Activated CD4-positive, alpha-beta T cell treated with anti-CD3 and anti-CD28 coated beads for 24 hours (primary cell): ENCODE results near the gene HDLBP.
A peak's percentile ranks its signal among the peaks of the same experiment; 100 is the strongest.
"Not testable (repeated sequence)": the region's sequence is repeated elsewhere in the genome, so short reads cannot be mapped to it uniquely, and the experiment has no call there.

Source experiments
- DNase-seq, 2 donors: peaks; one replicate each; pipeline ENCODE4 v3.0.0-alpha.2; 2020; ENCODE audit warnings: low read depth in 2 of 2

Gene HDLBP

GRCh38 chr2:241329669-241330615, 14.5 kb upstream of the HDLBP start:
- no peak for DNase-seq

DNA sequence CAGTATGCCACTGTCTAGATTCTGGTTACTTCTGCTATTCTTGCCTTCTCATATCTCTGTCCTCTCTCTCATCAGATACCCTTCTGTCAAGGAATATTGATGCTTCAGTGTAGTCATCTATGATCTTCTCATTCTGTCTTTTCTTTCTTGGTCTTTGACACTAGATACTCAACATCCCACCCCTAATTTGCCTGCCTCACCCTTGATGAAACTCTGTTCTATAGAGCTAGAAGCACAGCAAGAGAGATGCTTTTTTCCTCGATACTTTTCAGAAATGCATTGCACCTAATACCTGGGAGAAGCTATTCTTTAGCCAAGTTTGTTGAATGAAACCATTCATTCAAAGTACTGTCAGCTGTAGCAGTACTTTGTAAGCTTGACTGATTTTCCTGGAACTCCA, 9.8 kb upstream of the HDLBP start:
- no peak for DNase-seq

DNA sequence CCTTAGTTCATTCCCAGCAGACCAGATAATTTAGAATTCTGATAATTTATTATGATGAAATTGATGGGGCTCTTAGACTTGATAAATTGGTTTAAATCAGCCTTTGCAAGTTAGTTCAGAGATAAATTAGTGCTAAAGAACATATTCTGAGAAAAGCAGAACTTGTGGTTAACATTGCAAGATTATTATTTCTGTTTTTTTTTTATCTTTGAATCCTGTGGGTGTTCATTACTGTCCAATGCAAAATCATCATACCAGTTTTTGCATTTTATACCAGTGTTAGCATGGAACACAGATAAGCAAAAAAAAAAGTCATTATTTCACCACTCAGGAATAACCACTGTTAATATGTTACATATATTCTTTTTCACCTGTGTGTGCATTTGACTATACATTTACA, 9.3 kb upstream of the HDLBP start:
- no peak for DNase-seq

- no peak for DNase-seq
These were observed 8.3 kb upstream of the HDLBP start for GRCh38 chr2:241323778-241324177.

DNA sequence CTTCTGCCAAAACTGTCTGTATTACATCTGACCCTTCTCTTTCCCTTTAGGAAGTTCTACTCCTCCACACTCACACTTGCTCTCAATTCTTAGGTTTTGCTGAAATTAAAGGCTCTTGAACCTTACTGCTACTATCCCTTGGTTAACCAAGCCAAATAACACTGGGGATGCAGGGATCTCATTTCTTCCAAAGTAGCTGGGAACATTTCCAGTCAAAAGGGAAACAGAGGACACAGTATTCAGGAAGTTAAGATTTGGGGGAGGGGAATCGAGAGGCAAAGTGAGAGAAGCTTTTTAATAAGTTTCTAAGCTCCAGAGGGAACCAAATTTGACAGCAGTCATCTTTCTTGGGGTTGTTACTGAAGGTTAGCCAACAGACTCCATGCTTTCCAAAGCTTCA, 6.4 kb upstream of the HDLBP start:
- no peak for DNase-seq

GRCh38 chr2:241321033-241321432, 5.6 kb upstream of the HDLBP start:
- DNase-seq: no peak

DNA sequence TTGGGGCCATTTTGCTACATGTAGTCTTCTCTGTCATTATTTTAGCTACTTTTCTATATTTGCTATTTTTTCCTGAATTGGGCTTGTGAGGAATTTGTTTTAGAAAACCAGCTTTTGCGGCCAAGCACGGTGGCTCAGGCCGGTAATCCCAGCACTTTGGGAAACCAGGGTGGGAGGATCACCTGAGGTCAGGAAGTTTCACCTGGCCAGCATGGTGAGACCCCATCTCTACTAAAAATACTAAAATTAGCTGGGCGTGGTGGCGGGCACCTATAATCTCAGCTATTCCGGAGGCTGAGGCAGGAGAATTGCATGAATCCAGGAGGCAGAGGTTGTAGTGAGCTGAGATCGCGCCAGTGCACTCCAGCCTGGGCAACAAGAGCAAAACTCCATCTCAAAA, 4.9 kb upstream of the HDLBP start:
- DNase-seq: no peak

DNA sequence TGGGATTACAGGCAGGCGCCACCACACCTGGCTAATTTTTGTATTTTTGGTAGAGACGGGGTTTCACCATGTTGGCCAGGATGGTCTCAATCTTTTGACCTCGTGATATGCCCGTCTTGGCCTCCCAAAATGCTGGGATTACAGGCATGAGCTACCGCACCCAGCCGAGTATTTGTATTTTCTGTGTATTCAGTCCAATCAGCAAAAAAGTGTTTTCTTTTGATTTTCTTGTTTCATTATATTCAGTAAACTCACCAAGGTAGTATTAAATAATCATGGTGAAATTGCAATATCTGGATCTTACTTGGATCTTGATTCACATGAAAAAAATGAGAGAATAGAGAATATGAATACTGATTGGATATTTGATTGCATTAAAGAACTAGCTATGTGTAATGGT, 3.4 kb upstream of the HDLBP start:
- not testable (repeated sequence) for DNase-seq

DNA sequence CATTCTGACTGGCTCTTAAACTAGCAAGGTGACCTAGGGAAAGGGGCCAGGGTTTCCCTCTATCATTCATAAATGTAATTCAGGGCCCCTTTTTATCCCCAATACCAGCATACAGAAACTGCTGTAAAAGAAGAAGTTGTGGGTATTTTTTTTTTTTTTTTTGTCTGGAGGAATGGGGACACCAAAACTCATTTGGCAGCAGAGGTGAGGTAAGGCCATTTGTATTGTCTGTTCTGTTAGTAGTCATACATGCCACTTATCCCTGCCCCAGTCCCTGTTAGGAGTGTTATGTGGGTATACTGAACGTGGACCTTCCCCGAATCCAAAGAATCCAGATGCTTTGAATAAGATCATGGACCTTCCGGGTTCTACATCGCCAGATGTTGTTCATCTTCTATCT, 1.9 kb upstream of the HDLBP start:
- DNase-seq: no peak

DNA sequence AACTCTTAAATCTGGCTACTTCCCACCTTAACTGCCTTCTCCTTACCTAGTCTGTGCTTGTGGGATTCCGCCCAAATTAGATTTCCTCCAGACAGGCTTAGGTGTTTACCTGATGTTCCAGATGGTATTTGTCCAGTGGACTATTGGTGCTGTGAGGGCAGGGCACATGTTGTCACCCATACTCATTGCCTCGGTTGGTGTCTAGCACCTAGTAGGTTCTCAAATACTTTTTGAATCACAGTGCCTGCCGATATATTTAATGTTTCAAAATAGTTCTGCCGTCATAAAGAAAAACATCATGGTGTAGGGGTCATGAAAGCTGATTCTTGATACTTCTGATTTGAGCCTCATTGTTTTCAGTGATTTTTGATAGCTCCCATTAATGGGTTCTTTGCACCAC, 1.4 kb upstream of the HDLBP start:
- no peak for DNase-seq

GRCh38 chr2:241315879-241316631, 583 bp upstream of the HDLBP start, which contains the start of gene SEPTIN2:
Gene SEPTIN2 (plus strand): TSS chr2:241315925. CDS start chr2:241324233, 8,308 bp downstream.
- DNase-seq: peak; percentile 53 to 60

- DNase-seq: no peak
These were observed 1.0 kb downstream of the HDLBP start for GRCh38 chr2:241314226-241315092.

- no peak for DNase-seq
These were observed 1.9 kb downstream of the HDLBP start for GRCh38 chr2:241313543-241314095.

DNA sequence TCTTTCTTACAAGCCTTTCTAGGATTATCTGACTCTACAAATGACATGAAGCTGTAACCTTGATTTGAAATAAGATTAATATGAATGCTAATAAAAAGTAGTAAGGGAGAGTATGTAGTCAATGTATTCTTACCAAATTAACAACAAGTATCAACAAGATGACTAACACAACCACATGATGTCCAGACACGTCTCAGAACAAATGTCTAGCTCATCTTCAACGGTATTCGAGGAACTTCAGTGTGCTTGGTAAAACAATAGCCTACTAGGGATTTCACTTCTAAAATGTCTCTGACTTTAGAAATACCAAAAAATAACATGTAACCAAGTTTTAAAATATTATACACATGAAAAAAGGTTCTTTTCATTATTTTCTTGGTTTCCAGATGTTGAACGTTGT, 3.4 kb downstream of the HDLBP start:
- no peak for DNase-seq

DNA sequence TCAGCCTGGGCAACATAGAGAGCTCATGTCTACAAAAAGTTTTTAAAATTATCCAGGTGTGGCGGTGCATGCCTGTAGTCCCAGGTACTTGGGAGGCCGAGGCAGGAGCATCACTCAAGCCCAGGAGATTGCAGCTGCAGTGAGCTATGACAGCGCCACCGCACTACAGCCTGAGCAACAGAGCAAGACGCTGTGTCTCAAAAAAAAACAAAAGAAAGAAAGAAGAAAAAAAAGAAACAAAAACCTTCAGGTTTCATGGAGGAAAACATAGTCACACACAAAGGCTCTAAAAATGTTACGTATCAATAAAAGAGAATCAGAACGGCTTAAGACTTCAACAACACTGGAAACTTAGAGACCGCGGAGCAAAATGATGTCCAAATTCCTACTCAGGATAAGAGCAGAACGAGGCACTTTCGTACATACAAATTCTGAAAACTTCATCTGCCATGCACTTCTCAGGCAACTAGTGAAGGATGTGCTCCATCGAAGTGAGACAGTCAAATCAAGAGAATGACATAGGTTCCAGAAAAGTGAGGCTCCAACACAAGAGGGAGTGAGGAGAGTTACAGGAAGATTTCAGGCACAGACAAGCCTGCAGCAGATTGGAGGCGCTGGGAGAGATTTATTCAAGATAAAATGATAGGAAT, 4.4 kb downstream of the HDLBP start:
- no peak for DNase-seq

GRCh38 chr2:241309684-241310117, 5.8 kb downstream of the HDLBP start:
- DNase-seq: peak; percentile 35 to 42

DNA sequence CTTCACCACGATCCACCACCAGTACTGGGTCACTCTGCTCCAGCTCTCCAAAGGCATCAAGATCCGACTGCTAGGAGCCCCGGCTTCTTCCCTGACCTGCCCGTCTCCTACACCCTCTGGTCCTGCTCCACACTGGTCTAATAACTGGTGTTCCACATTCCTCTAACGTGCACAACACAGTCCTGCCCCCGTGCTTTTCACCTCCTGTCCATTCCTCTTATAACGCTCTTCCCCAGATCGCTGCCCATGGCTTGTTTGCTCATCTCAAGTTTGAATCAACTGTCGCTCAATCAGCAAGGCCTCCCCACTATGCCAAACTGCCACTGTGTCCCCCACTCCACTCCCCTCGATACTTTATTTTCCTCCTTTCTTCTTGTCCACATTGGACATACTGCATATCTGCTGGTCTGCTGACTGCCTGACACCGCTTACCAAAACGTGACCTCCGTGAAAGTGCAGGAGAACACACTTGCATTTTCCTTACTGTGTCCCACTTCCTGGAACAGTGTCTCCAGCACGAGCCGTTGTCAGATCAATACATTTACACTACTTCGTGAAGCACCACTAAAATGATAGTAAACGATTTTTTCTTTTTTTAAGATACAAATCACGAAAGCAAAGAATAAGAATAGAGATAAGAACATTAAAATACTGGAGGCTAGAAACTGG, 6.5 kb downstream of the HDLBP start:
- no peak for DNase-seq

- DNase-seq: no peak
These were observed 7.2 kb downstream of the HDLBP start for GRCh38 chr2:241308267-241308666.

DNA sequence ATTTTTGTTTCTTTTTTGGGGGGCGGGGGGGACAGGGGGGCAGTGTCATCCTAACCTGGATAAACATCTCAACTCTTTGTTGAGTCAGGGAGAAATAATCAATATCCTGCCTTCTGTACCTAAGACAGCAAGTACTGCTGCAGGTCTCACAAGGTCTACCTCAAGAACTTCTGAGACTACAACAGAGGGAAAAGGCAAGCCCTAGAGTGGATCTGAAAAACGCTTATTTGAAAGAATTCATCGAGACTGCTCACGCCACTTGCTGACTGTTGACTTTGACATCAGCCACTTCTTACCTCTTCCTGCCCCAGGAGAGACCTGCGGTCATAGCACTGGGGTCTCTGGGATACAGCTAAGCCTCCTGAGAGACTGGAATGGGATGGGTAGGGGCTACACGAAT, 8.4 kb downstream of the HDLBP start:
- DNase-seq: no peak

DNA sequence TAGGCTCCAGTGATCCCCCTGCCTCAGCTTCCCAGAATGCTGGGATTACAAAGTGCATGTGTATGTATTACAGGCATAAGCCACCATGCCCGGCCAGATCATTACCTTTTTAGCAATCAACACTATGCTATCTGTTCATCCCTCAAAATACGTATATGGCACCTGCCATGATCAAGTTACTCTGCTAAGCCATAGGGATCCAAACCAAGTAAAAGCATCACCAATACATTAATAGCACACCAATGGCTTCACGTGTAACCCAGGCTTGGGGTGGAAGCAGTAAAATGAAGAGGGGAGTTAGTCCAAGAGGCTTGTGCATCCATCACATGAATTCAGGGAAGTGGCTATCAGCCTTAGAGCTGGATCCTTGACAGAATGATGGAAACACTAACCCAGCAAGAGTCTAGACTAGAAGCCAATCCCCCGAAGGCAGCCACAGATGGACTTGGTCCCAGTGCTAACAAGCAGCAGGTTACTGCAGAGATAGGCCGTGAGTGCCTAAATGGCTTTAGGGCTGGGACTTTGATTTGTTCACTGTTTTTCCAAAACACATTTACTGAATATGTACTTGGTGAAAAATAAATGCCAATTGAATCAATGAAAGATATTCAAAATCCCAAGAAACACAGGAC, 11.3 kb downstream of the HDLBP start:
- DNase-seq: no peak
